H1 (cell line): ENCODE results near the gene ADAM30. TPM values are rescaled to one million over a fixed set of nuclear protein-coding genes. Genes with fewer than 3 reads are reported as not detected.

Experiments
- CTCF ChIA-PET: fragments of 300-600 bp; sonication (Branson Sonifier 250); formaldehyde crosslinking; loops from one replicate; lab custom pipeline; 2021; ENCODE audit not compliant: partially characterized antibody; lab: Charles Lee
- POLR2A ChIA-PET: fragments of 300-600 bp; sonication (Branson Sonifier 250); formaldehyde crosslinking; loops from one replicate; lab custom pipeline; 2021; ENCODE audit warnings: inconsistent platforms; ENCODE audit not compliant: partially characterized antibody; lab: Charles Lee
- DNase-seq, 2 experiments: peaks; one replicate each; pipeline versions ENCODE4 v3.0.0 to v3.0.0-alpha.2; 2010 to 2022; ENCODE audit warnings: low spot score in 2 of 2, low read depth in 1 of 2, mixed read lengths in 1 of 2
- FAIRE-seq: peaks from 2 replicates; lab custom pipeline; 2011; peaks lifted over from hg19 to GRCh38; lab: Jason Lieb, UNC
- H2AFZ ChIP-seq: 2 replicates; pipeline ENCODE4 v1.8.1; 2012; ENCODE audit warnings: low read length, inconsistent platforms
- H2AK5ac ChIP-seq: 2 replicates; pipeline ENCODE4 v1.6.1; 2013; ENCODE audit warnings: low read depth, low read length
- H2BK120ac ChIP-seq: replicated peaks from 2 replicates; pipeline ENCODE3; 2013; ENCODE audit warnings: low read depth, low read length, inconsistent platforms
- H2BK12ac ChIP-seq: 2 replicates; pipeline ENCODE4 v1.6.1; 2013; ENCODE audit warnings: low read depth, low read length
- H2BK15ac ChIP-seq: 2 replicates; pipeline ENCODE4 v1.6.1; 2013; ENCODE audit warnings: low read length
- H2BK20ac ChIP-seq: 2 replicates; pipeline ENCODE4 v1.6.1; 2013; ENCODE audit warnings: low read length
- H2BK5ac ChIP-seq: 2 replicates; pipeline ENCODE4 v1.6.1; 2013; ENCODE audit warnings: low read depth, low read length
- H3K14ac ChIP-seq: 2 replicates; pipeline ENCODE4 v1.6.1; 2013; ENCODE audit warnings: inconsistent platforms; ENCODE audit not compliant: insufficient read length
- H3K18ac ChIP-seq: 2 replicates; pipeline ENCODE4 v1.6.1; 2013; ENCODE audit warnings: low read length; ENCODE audit errors: extremely low read depth
- H3K23ac ChIP-seq: 2 replicates; pipeline ENCODE4 v1.6.1; 2013; ENCODE audit warnings: inconsistent platforms; ENCODE audit not compliant: insufficient read length
- H3K23me2 ChIP-seq: 2 replicates; pipeline ENCODE4 v1.6.1; 2013; ENCODE audit warnings: low read depth, low read length
- H3K27ac ChIP-seq: 2 replicates; pipeline ENCODE4 v1.6.1; 2011; ENCODE audit warnings: low read depth, low read length, inconsistent platforms
- H3K27me3 ChIP-seq, 4 experiments: replicated peaks in 1 of 4; 1 replicate in 1 of 4; 2 replicates in 3 of 4; pipeline versions ENCODE4 v1.6.1 to v1.8.1; 2011 to 2013; ENCODE audit warnings: low read length in 3 of 4, mild to moderate bottlenecking in 3 of 4, inconsistent platforms in 2 of 4, mixed read lengths in 2 of 4, moderate library complexity in 1 of 4; ENCODE audit not compliant: control insufficient read depth in 3 of 4, insufficient read depth in 3 of 4; ENCODE audit errors: extremely low read depth in 1 of 4
- H3K36me3 ChIP-seq, 4 experiments: 2 replicates each; pipeline versions ENCODE4 v1.6.1 to v1.8.1; 2011 to 2013; ENCODE audit warnings: mild to moderate bottlenecking in 4 of 4, low read length in 3 of 4, moderate library complexity in 2 of 4, control low read depth in 1 of 4, inconsistent platforms in 1 of 4; ENCODE audit not compliant: insufficient read depth in 4 of 4, control insufficient read depth in 2 of 4
- H3K4ac ChIP-seq: replicated peaks from 2 replicates; pipeline ENCODE3; 2013; ENCODE audit warnings: low read length, low read depth, mixed read lengths, inconsistent platforms; ENCODE audit not compliant: insufficient read length
- H3K4me1 ChIP-seq, 4 experiments: replicated peaks in 1 of 4; 1 replicate in 1 of 4; 2 replicates in 3 of 4; pipeline versions ENCODE4 v1.6.1 to v1.8.1; 2011 to 2013; ENCODE audit warnings: low read length in 3 of 4, inconsistent platforms in 2 of 4, mixed read lengths in 1 of 4; ENCODE audit not compliant: insufficient read depth in 4 of 4, control insufficient read depth in 3 of 4
- H3K4me2 ChIP-seq, 2 experiments: 2 replicates each; pipeline versions ENCODE4 v1.6.1 to v1.8.1; 2011 to 2013; ENCODE audit warnings: low read depth in 2 of 2, low read length in 2 of 2, control low read depth in 1 of 2, inconsistent platforms in 1 of 2, mild to moderate bottlenecking in 1 of 2; ENCODE audit not compliant: insufficient read depth in 1 of 2
- H3K4me3 ChIP-seq, 4 experiments: fragments of 200-600, 300-600 bp in 1 of 4; sonication (generic), shearing (Covaris generic), sonication (Bioruptor Twin) in 1 of 4; 2 replicates each; pipeline versions ENCODE4 v1.5.1 to v1.8.1; 2011 to 2016; ENCODE audit warnings: low read length in 4 of 4, low read depth in 3 of 4, control low read depth in 2 of 4, inconsistent platforms in 2 of 4, mild to moderate bottlenecking in 2 of 4, mixed read lengths in 1 of 4, moderate library complexity in 1 of 4; ENCODE audit not compliant: insufficient read depth in 2 of 4; ENCODE audit errors: extremely low read depth in 1 of 4
- H3K56ac ChIP-seq: replicated peaks from 2 replicates; pipeline ENCODE3; 2013; ENCODE audit warnings: low read depth, mild to moderate bottlenecking, mixed read lengths, low read length, inconsistent platforms; ENCODE audit not compliant: insufficient read length
- H3K79me1 ChIP-seq: 2 replicates; pipeline ENCODE4 v1.6.1; 2013; ENCODE audit warnings: low read depth, low read length, control low read depth
- H3K79me2 ChIP-seq, 2 experiments: 2 replicates each; pipeline versions ENCODE4 v1.6.1 to v1.8.1; 2012 to 2013; ENCODE audit warnings: low read length in 2 of 2, mild to moderate bottlenecking in 2 of 2, inconsistent platforms in 1 of 2; ENCODE audit not compliant: insufficient read depth in 2 of 2, control insufficient read depth in 1 of 2
- H3K9ac ChIP-seq, 4 experiments: replicated peaks in 1 of 4; 1 replicate in 1 of 4; 2 replicates in 3 of 4; pipeline versions ENCODE4 v1.6.1 to v1.8.1; 2011 to 2013; ENCODE audit warnings: low read depth in 3 of 4, low read length in 3 of 4, control low read depth in 2 of 4, mild to moderate bottlenecking in 2 of 4, moderate library complexity in 2 of 4, inconsistent platforms in 1 of 4; ENCODE audit errors: extremely low read depth in 1 of 4
- H3K9me3 ChIP-seq, 2 experiments: 2 replicates each; pipeline versions ENCODE4 v1.6.1 to v1.8.1; 2012 to 2013; ENCODE audit warnings: mild to moderate bottlenecking in 2 of 2, moderate library complexity in 2 of 2, control low read depth in 1 of 2, inconsistent platforms in 1 of 2, low read depth in 1 of 2, low read length in 1 of 2, mixed read lengths in 1 of 2; ENCODE audit not compliant: insufficient read depth in 2 of 2
- H4K20me1 ChIP-seq, 2 experiments: replicated peaks in 1 of 2; 2 replicates each; pipeline versions ENCODE3 to v1.8.1; 2011 to 2013; ENCODE audit warnings: inconsistent platforms in 2 of 2, low read length in 2 of 2, mild to moderate bottlenecking in 1 of 2; ENCODE audit not compliant: insufficient read depth in 2 of 2, control insufficient read depth in 1 of 2
- H4K5ac ChIP-seq: 2 replicates; pipeline ENCODE4 v1.6.1; 2013; ENCODE audit warnings: low read length, low read depth, mixed read lengths, inconsistent platforms; ENCODE audit not compliant: insufficient read length
- H4K8ac ChIP-seq: 2 replicates; pipeline ENCODE4 v1.8.0; 2013; ENCODE audit warnings: mild to moderate bottlenecking, moderate library complexity, low read length, inconsistent platforms; ENCODE audit not compliant: insufficient read depth; ENCODE audit errors: extremely low read depth
- H4K91ac ChIP-seq: replicated peaks from 2 replicates; pipeline ENCODE3; 2013; ENCODE audit warnings: low read length, mixed read lengths, inconsistent platforms; ENCODE audit not compliant: insufficient read length
- WGBS, 2 experiments: shearing (Covaris generic) in 1 of 2; methylation state at CpG; one replicate each; pipeline versions ENCODE4 v1.1.6 to v1.1.7; 2013 to 2015; ENCODE audit warnings: low lambda C conversion rate in 2 of 2, mixed read lengths in 2 of 2, inconsistent platforms in 1 of 2, low coverage in 1 of 2, missing lambda C conversion rate in 1 of 2; ENCODE audit not compliant: insufficient replicate concordance in 2 of 2, insufficient coverage in 1 of 2, insufficient read length in 1 of 2; ENCODE audit errors: extremely low coverage in 1 of 2, missing lambda C conversion rate in 1 of 2; 5-methylcytosine and 5-hydroxymethylcytosine counted together
- polyA plus RNA-seq, 7 experiments: library from polyadenylated mRNA; depleted of rRNA in 3 of 7; stranded (reverse) in 5 of 7; unstranded in 2 of 7; fragments of >200 nt in 5 of 7; fragments of 200-250 nt in 2 of 7; gene quantifications; 1 replicate in 5 of 7; 2 replicates in 1 of 7; 4 replicates in 1 of 7; pipeline versions ENCODE4 v1.2.1 to v1.2.3, GENCODE V29; 2011 to 2013; ENCODE audit warnings: missing spikeins in 2 of 7, mixed read lengths in 2 of 7
- total RNA-seq: library from RNA; stranded (reverse); fragmentation: NEBNext Ultra II Directional; extraction: Animal tissue kit (Norgen Biotek cat#: 25700); gene quantifications from 2 replicates; pipeline ENCODE4 v1.2.1, GENCODE V29; 2021
- TF ChIP-seq, protein P1 (sequence below), 3 experiments: IDR thresholded peaks; 1 replicate in 2 of 3; 2 replicates in 1 of 3; pipeline versions ENCODE4 v1.5.1 to v1.6.1; 2011; ENCODE audit warnings: low read length in 3 of 3, mild to moderate bottlenecking in 3 of 3, inconsistent platforms in 2 of 3, low read depth in 1 of 3, moderate library complexity in 1 of 3; ENCODE audit not compliant: insufficient read depth in 1 of 3; ENCODE audit errors: control extremely low read depth in 1 of 3

ADAM30 gene
- total and polyA plus RNA-seq, 2 of the 8 experiments (the other 6 are each of a cell fraction or from before 2014, with no cell fraction given) = not detected

- H3K9me3 ChIP-seq = no peaks in the 10 kb centered on the region
- H3K56ac ChIP-seq = no peak overlapping the region
- no peak for FAIRE-seq
- H3K9ac ChIP-seq = no peak overlapping the region
- H3K4me2 ChIP-seq = no peak overlapping the region
- no peaks in the 10 kb centered on the region for H3K4me1 ChIP-seq
- H3K79me1 ChIP-seq = no peaks in the 10 kb centered on the region
- H3K79me2 ChIP-seq = no peaks in the 10 kb centered on the region
- no peak overlapping the region for H4K5ac ChIP-seq
- H2BK5ac ChIP-seq = no peak overlapping the region
- POLR2A ChIA-PET = no interaction called here
- DNase-seq = no peak
- no peak overlapping the region for H2AK5ac ChIP-seq
- H4K91ac ChIP-seq = no peak overlapping the region
- no peak overlapping the region for H3K4ac ChIP-seq
- H3K14ac ChIP-seq = no peak overlapping the region
- no peaks in the 10 kb centered on the region for H3K36me3 ChIP-seq
- WGBS, 2 experiments = 88% methylated on average over 3 of the region's 3 CpGs; no CpG with 5 or more reads in 1 of the 2 experiments
- no peaks in the 10 kb centered on the region for H3K27me3 ChIP-seq
- no peaks in the 10 kb centered on the region for H4K20me1 ChIP-seq
- no peak overlapping the region for H3K23ac ChIP-seq
- no peak overlapping the region for H2BK15ac ChIP-seq
- H3K4me3 ChIP-seq = no peak overlapping the region
- no peak overlapping the region for H2AFZ ChIP-seq
- H3K18ac ChIP-seq = no peak overlapping the region
- CTCF ChIA-PET = interaction anchor here (0.6 to 2.2 kb wide), 5 partner anchors 12 to 58 kb away, joined by 3 to 9 read pairs (median 3); no protein-coding TSS in a partner anchor
- H2BK20ac ChIP-seq = no peak overlapping the region
- no peak overlapping the region for H3K27ac ChIP-seq
- no peak overlapping the region for H4K8ac ChIP-seq
- no peak overlapping the region for H2BK12ac ChIP-seq
- no peak overlapping the region for H2BK120ac ChIP-seq
- no peaks in the 10 kb centered on the region for H3K23me2 ChIP-seq
- TF ChIP-seq, protein P1, sequence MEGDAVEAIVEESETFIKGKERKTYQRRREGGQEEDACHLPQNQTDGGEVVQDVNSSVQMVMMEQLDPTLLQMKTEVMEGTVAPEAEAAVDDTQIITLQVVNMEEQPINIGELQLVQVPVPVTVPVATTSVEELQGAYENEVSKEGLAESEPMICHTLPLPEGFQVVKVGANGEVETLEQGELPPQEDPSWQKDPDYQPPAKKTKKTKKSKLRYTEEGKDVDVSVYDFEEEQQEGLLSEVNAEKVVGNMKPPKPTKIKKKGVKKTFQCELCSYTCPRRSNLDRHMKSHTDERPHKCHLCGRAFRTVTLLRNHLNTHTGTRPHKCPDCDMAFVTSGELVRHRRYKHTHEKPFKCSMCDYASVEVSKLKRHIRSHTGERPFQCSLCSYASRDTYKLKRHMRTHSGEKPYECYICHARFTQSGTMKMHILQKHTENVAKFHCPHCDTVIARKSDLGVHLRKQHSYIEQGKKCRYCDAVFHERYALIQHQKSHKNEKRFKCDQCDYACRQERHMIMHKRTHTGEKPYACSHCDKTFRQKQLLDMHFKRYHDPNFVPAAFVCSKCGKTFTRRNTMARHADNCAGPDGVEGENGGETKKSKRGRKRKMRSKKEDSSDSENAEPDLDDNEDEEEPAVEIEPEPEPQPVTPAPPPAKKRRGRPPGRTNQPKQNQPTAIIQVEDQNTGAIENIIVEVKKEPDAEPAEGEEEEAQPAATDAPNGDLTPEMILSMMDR (IDR thresholded peaks at IDR 0.05; ENCODE audit: control extremely low read depth in 1 of 3, insufficient read depth in 1 of 3, low read depth in 1 of 3, low read length in 3 of 3) = no peak
These were observed 29.9 kb downstream of the ADAM30 start for GRCh38 chr1:119866451-119866850.
